ENCODE measurements around the gene PTTG1. TPM values are rescaled to one million over a fixed set of nuclear protein-coding genes. Genes with fewer than 3 reads are reported as not detected.

The PTTG1 gene
- total RNA-seq, 1 experiment from 2014 or later: 262 TPM

GRCh38 chr5:160379511-160379910 lies 42.1 kb upstream of the PTTG1 start:
- Histone ChIP-seq H3K4me1 (replicated peaks; ENCODE audit: insufficient read depth) (no peaks in the 10 kb centered on the region), H3K4me2 (no peak overlapping the region), H3K27ac (no peak overlapping the region), H3K9me3 (ENCODE audit: insufficient read depth, low read depth) (no peaks in the 10 kb centered on the region), H4K20me1 (ENCODE audit: insufficient read depth) (no peaks in the 10 kb centered on the region), H3K4me3 (no peak overlapping the region), H2AFZ (no peak overlapping the region), H3K79me2 (ENCODE audit: low read depth) (no peaks in the 10 kb centered on the region), H3K9me2 (ENCODE audit: insufficient read depth) (no peaks in the 10 kb centered on the region), H3K27me3 (ENCODE audit: insufficient read depth, low read depth) (peaks cover 14% of the 10 kb centered on the region; the same call in 1 of the 2 replicates), H3F3A (ENCODE audit: insufficient read depth, low read depth) (no peaks in the 10 kb centered on the region), H3K36me3 (ENCODE audit: low read depth) (no peaks in the 10 kb centered on the region)
- no peak for DNase-seq
- POLR2A ChIA-PET (ENCODE audit: unreplicated experiment): no interaction called here
- intact Hi-C loops (cut with micrococcal nuclease; ENCODE audit: unreplicated experiment): no loop called here
- BruUV-seq (replicated peaks): no TSS peak
- CTCF ChIA-PET: interaction anchor here (1.0 kb wide), 1 partner anchor 16 kb away, joined by 3 read pairs; no protein-coding TSS in a partner anchor
- TF ChIP-seq CTCF (conservative IDR thresholded peaks at IDR 0.05) (no peak), EZH2 (IDR thresholded peaks at IDR 0.05; ENCODE audit: low read depth) (no peak)

DNA sequence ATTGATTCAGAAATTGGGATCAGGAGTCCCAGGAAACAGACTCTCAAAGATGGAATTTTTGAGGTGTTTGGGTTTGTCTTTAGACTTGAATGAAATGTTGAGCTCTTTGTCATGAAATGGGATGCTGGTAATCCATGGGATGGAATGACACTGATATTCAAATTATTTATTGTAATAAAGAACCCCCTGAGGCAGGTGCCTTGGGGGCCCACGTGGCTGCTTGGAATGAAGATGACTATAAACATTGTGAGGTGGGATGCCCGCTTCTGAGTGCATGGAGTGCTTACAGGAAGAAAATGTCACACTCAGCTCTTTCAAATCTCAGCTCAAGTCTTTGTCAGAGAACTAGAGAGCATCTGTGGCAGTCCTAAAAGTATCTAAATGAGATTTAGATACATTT lies 41.6 kb upstream of the PTTG1 start:
- no TSS peak for BruUV-seq (replicated peaks)
- DNase-seq: no peak
- no peak overlapping the region for H3K27ac ChIP-seq
- no peaks in the 10 kb centered on the region for H4K20me1 ChIP-seq (ENCODE audit: insufficient read depth)
- no peaks in the 10 kb centered on the region for H3F3A ChIP-seq (ENCODE audit: insufficient read depth, low read depth)
- H3K4me3 ChIP-seq: no peak overlapping the region
- no peaks in the 10 kb centered on the region for H3K79me2 ChIP-seq (ENCODE audit: low read depth)
- peaks cover 10% of the 10 kb centered on the region; the same call in 1 of the 2 replicates for H3K27me3 ChIP-seq (ENCODE audit: insufficient read depth, low read depth)
- H2AFZ ChIP-seq: no peak overlapping the region
- ChIA-PET POLR2A (ENCODE audit: unreplicated experiment) (no interaction called here), CTCF (interaction anchor here (1.0 kb wide), 1 partner anchor 16 kb away, joined by 3 read pairs; no protein-coding TSS in a partner anchor)
- no peaks in the 10 kb centered on the region for H3K4me1 ChIP-seq (replicated peaks; ENCODE audit: insufficient read depth)
- H3K9me3 ChIP-seq (ENCODE audit: insufficient read depth, low read depth): no peaks in the 10 kb centered on the region
- TF ChIP-seq CTCF (conservative IDR thresholded peaks at IDR 0.05): no peak
- TF ChIP-seq EZH2 (IDR thresholded peaks at IDR 0.05; ENCODE audit: low read depth): no peak
- no peaks in the 10 kb centered on the region for H3K9me2 ChIP-seq (ENCODE audit: insufficient read depth)
- intact Hi-C loops (cut with micrococcal nuclease; ENCODE audit: unreplicated experiment): no loop called here
- no peaks in the 10 kb centered on the region for H3K36me3 ChIP-seq (ENCODE audit: low read depth)
- H3K4me2 ChIP-seq: no peak overlapping the region

- intact Hi-C loops (cut with micrococcal nuclease; ENCODE audit: unreplicated experiment): no loop called here
- Histone ChIP-seq H3K27me3 (ENCODE audit: insufficient read depth, low read depth) (no peaks in the 10 kb centered on the region), H3K4me3 (no peak overlapping the region), H3K9me3 (ENCODE audit: insufficient read depth, low read depth) (no peaks in the 10 kb centered on the region), H3K9me2 (ENCODE audit: insufficient read depth) (no peaks in the 10 kb centered on the region), H3K4me1 (replicated peaks; ENCODE audit: insufficient read depth) (no peaks in the 10 kb centered on the region), H3F3A (ENCODE audit: insufficient read depth, low read depth) (no peaks in the 10 kb centered on the region), H3K27ac (no peak overlapping the region), H3K4me2 (no peak overlapping the region), H2AFZ (no peak overlapping the region), H4K20me1 (ENCODE audit: insufficient read depth) (no peaks in the 10 kb centered on the region), H3K79me2 (ENCODE audit: low read depth) (no peaks in the 10 kb centered on the region), H3K36me3 (ENCODE audit: low read depth) (no peaks in the 10 kb centered on the region)
- ChIA-PET CTCF (no interaction called here), POLR2A (ENCODE audit: unreplicated experiment) (no interaction called here)
- BruUV-seq (replicated peaks): no TSS peak
- TF ChIP-seq CTCF (conservative IDR thresholded peaks at IDR 0.05): no peak
- TF ChIP-seq EZH2 (IDR thresholded peaks at IDR 0.05; ENCODE audit: low read depth): no peak
- DNase-seq: no peak
Measured at GRCh38 chr5:160382346-160382745, 39.3 kb upstream of the PTTG1 start.

Measured in PC-9 (cell line).